Stimulated activated CD8-positive, alpha-beta memory T cell treated with anti-CD3 and anti-CD28 coated beads, Interleukin-15, amount 100 ng/mL, for 4 hours (primary cell): Measurements from ENCODE around the gene RASA4B.

ENCODE experiments used
- DNase-seq, 2 donors: peaks; one replicate each; pipeline ENCODE4 v3.0.0-alpha.2; 2020; ENCODE audit warnings: low read depth in 2 of 2

Gene RASA4B

GRCh38 chr7:102454468-102454867 lies 63.1 kb downstream of the RASA4B start:
- DNase-seq = no peak

GRCh38 chr7:102453319-102453718 lies 64.3 kb downstream of the RASA4B start:
- no peak for DNase-seq

GRCh38 chr7:102452451-102452850 lies 65.1 kb downstream of the RASA4B start:
- no peak for DNase-seq

GRCh38 chr7:102451371-102452054 lies 66.1 kb downstream of the RASA4B start:
- DNase-seq = no peak

- DNase-seq = peak in 1 of 2 donors; percentile 23
These were observed 67.3 kb downstream of the RASA4B start for GRCh38 chr7:102450242-102450641.

GRCh38 chr7:102449136-102449535 lies 68.4 kb downstream of the RASA4B start:
- no peak for DNase-seq

GRCh38 chr7:102447311-102447710 lies 70.3 kb downstream of the RASA4B start:
- DNase-seq = no peak

GRCh38 chr7:102446387-102447156 lies 71.0 kb downstream of the RASA4B start:
- DNase-seq = no peak

GRCh38 chr7:102445674-102446071 lies 71.9 kb downstream of the RASA4B start:
- no peak for DNase-seq

GRCh38 chr7:102444961-102445673 lies 72.5 kb downstream of the RASA4B start:
- no peak for DNase-seq

GRCh38 chr7:102439963-102440795 lies 77.4 kb downstream of the RASA4B start:
- no peak for DNase-seq

- DNase-seq = no peak
These were observed 81.5 kb downstream of the RASA4B start for GRCh38 chr7:102436118-102436517.

GRCh38 chr7:102434039-102434486 lies 83.5 kb downstream of the RASA4B start:
- no peak for DNase-seq

- DNase-seq = peak; percentile 74 to 83
These were observed 84.1 kb downstream of the RASA4B start, which contains the start of gene ORAI2 for GRCh38 chr7:102433219-102434038. ORAI2 (plus strand) TSS chr7:102433575; CDS start chr7:102438957, 5,382 bp downstream.
